ENCODE data around the gene KCNQ4. TPM values are rescaled to one million over a fixed set of nuclear protein-coding genes. Genes with fewer than 3 reads are reported as not detected.

The KCNQ4 gene
- total and polyA plus RNA-seq, 2 donors (not counting 3 experiments of a cell fraction or from before 2014, with no cell fraction given), result 0.06 to 0.07 TPM

DNA sequence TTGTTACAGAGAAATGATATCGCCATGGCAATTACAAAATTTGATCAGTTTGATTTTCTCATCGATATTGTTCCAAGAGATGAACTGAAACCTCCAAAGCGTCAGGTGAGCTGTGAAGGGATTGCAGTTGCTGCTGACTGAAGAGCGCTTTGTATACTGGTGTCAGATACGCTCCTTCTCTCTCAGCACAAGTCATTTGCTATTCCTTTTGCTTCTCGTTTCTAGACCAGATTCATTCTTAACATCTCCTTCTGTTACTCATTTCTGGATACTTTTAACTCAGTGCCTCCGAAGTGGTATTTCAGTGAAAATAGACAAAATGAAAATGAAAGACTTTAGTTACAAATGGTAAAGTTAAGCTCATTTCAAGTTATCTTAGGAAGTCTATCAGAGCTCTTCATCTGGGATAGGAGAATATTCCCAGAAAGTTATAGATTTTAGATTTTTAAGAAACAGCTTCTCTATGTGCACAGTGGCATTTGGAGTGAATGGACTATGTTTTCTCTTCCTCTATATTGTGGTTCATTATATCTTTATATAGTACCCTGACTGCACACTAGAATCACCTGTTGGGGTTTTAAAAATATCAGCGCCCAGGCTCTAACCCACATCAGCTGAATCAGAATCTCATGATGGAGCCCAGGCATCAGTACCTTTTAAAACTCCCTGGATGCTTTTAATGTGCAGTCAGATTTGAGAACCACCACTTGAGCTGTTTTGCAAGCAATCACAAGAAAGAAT, 30.3 kb upstream of the KCNQ4 start:
- no peaks in the 10 kb centered on the region for H3K79me2 ChIP-seq (ENCODE audit: control insufficient read depth, insufficient read depth, low read length)
- ChIA-PET CTCF (interaction anchor here (1.1 to 1.9 kb wide), 3 partner anchors 11 to 31 kb away, joined by 3 to 13 read pairs (median 5); no protein-coding TSS in a partner anchor), POLR2A (no interaction called here)
- H3K27me3 ChIP-seq (ENCODE audit: control insufficient read depth in 2 of 2, insufficient read depth in 2 of 2, low read length in 2 of 2), result no peaks in the 10 kb centered on the region
- no peak overlapping the region for H3K4me3 ChIP-seq (replicated peaks in 1 of 3; ENCODE audit: insufficient read depth in 1 of 3, low read depth in 1 of 3, low read length in 3 of 3)
- H3K9me3 ChIP-seq (replicated peaks; ENCODE audit: control insufficient read depth, insufficient read depth, low read length), result no peaks in the 10 kb centered on the region
- TF ChIP-seq FOS (IDR thresholded peaks at IDR 0.05; ENCODE audit: borderline replicate concordance, insufficient read depth, low read length) (no peak), JUN (IDR thresholded peaks at IDR 0.05; ENCODE audit: borderline replicate concordance, insufficient read depth, insufficient read length, low read depth) (no peak), POLR2A (IDR thresholded peaks at IDR 0.05; ENCODE audit: low read depth, low read length) (no peak), GATA2 (IDR thresholded peaks at IDR 0.05; ENCODE audit: insufficient read depth, insufficient read length, low read depth, low read length) (no peak), MYC (IDR thresholded peaks at IDR 0.05; ENCODE audit: low read depth, low read length) (no peak), POLR2AphosphoS5 (IDR thresholded peaks at IDR 0.05; ENCODE audit: insufficient read depth, low read depth, low read length) (no peak), EZH2 (IDR thresholded peaks at IDR 0.05; ENCODE audit: borderline replicate concordance, low read depth, low read length, severe bottlenecking) (no peak)
- TF ChIP-seq, protein P1, sequence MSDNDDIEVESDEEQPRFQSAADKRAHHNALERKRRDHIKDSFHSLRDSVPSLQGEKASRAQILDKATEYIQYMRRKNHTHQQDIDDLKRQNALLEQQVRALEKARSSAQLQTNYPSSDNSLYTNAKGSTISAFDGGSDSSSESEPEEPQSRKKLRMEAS (IDR thresholded peaks at IDR 0.05; ENCODE audit: insufficient read depth, insufficient read length), result no peak
- TF ChIP-seq, protein P2, sequence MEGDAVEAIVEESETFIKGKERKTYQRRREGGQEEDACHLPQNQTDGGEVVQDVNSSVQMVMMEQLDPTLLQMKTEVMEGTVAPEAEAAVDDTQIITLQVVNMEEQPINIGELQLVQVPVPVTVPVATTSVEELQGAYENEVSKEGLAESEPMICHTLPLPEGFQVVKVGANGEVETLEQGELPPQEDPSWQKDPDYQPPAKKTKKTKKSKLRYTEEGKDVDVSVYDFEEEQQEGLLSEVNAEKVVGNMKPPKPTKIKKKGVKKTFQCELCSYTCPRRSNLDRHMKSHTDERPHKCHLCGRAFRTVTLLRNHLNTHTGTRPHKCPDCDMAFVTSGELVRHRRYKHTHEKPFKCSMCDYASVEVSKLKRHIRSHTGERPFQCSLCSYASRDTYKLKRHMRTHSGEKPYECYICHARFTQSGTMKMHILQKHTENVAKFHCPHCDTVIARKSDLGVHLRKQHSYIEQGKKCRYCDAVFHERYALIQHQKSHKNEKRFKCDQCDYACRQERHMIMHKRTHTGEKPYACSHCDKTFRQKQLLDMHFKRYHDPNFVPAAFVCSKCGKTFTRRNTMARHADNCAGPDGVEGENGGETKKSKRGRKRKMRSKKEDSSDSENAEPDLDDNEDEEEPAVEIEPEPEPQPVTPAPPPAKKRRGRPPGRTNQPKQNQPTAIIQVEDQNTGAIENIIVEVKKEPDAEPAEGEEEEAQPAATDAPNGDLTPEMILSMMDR (IDR thresholded peaks at IDR 0.05; ENCODE audit: extremely low read depth in 1 of 2, insufficient read depth in 1 of 2, low read depth in 1 of 2, low read length in 2 of 2), result no peak
- no TSS peak for BruUV-seq (replicated peaks)
- DNase-seq (ENCODE audit: low read depth, low spot score), result no peak
- H3K27ac ChIP-seq (ENCODE audit: insufficient read depth, low read depth, low read length), result no peak overlapping the region
- H3K9me1 ChIP-seq (replicated peaks; ENCODE audit: control insufficient read depth, extremely low read depth, insufficient read depth, low read length), result no peaks in the 10 kb centered on the region
- no peak overlapping the region for H3K9ac ChIP-seq (replicated peaks; ENCODE audit: extremely low read depth, insufficient read depth, low read length)
- no peaks in the 10 kb centered on the region for H3K4me1 ChIP-seq (ENCODE audit: control insufficient read depth, extremely low read depth, insufficient read depth, low read length)
- intact Hi-C loops (cut with micrococcal nuclease), result no loop called here
- H3K36me3 ChIP-seq (ENCODE audit: control insufficient read depth in 2 of 2, extremely low read depth in 1 of 2, insufficient read depth in 2 of 2, low read length in 2 of 2), result peaks cover 0 to 28% of the 10 kb centered on the region in 2 experiments
- no peak for FAIRE-seq
- dilution Hi-C loops (cut with MboI; ENCODE audit: extremely low pct_ligation_motif_present, low sequenced_read_pairs), result no loop called here
- no peak overlapping the region for H3K4me2 ChIP-seq (ENCODE audit: insufficient read depth, low read length)
- no peaks in the 10 kb centered on the region for H4K20me1 ChIP-seq (replicated peaks; ENCODE audit: control insufficient read depth, extremely low read depth, insufficient read depth, low read length)
- H2AFZ ChIP-seq (ENCODE audit: low read depth, low read length), result no peak overlapping the region
